ENCODE measurements around the gene TSKU. TPM values are rescaled to one million over a fixed set of nuclear protein-coding genes. Genes with fewer than 3 reads are reported as not detected.
A peak's percentile ranks its signal among the peaks of the same experiment; 100 is the strongest.

The TSKU gene
- total and polyA plus RNA-seq, 9 of the 15 experiments (the other 6 are each of a cell fraction or from before 2014, with no cell fraction given): 0.60 to 11.9 (median 8.4) TPM

DNA sequence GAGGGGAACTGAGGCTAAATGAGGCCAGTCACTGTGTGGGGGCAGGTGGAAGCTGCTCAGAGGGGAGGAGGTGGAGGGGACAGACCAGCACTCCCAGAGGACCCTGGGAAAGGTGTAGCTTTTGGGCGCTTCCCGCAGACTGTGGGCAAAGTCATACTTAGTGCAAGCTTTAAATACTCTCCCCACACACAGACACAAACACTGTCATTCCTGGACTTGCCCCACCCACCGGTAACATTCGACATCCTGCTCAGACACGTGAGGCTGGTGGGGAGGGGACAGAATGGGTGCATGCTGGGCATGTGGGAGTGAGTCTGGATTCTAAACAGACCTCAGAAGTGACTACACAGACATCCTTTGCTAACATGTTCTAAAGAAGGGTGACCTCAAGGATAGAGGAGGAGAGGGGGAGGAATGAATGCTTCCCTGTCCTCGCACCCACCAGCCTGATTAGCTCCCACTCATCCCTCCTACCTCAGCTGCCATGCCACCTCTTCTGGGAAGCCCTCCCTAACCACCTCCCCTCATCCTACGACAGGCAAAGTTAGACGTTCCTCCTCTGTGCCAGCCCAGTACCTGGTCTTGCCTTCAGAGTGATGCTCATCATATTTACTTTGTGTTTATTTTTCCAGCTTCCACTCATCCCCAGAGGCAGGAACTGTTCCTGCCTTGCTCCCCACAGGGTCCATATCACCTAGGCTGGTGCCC, 22.2 kb downstream of the TSKU start (continued):
- TF ChIP-seq, protein P1, sequence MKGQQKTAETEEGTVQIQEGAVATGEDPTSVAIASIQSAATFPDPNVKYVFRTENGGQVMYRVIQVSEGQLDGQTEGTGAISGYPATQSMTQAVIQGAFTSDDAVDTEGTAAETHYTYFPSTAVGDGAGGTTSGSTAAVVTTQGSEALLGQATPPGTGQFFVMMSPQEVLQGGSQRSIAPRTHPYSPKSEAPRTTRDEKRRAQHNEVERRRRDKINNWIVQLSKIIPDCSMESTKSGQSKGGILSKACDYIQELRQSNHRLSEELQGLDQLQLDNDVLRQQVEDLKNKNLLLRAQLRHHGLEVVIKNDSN (CRISPR knock-in tag; IDR thresholded peaks at IDR 0.05): peak; percentile 64
- 0 out of 2 replicates have a peak, but pooled peaks have one; percentile 32 for TF ChIP-seq SMAD4 (CRISPR knock-in tag; conservative IDR thresholded peaks at IDR 0.05)

DNA sequence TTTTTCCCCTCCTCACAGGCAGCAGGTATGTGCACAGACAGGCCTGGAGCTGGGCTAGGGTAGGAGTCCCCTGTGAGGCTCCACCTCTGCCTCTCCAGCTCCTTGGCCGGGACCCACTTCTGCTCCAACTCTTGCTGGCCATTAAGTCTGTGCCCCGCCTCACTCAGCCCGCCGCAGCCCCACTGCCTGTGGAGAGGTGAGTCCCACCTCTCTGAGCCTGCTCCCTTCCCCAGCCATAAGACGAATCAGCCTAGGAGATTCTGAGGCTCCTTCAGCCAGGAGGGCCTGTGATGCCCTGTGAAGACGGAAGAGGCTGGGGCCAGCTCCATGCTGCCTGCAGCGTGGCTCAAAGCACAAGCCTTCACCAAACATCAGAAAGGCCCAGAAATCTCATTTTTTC, 23.0 kb downstream of the TSKU start:
- H3K27me3 ChIP-seq (ENCODE audit: control insufficient read depth in 2 of 2, insufficient read depth in 2 of 2, low read length in 2 of 2): no peaks in the 10 kb centered on the region
- H3K4me3 ChIP-seq: no peak overlapping the region
- in situ Hi-C loops (cut with MboI): no loop called here
- no peaks in the 10 kb centered on the region for H3K9me3 ChIP-seq (replicated peaks; ENCODE audit: control insufficient read depth, insufficient read depth, low read depth, low read length)
- H3K4me2 ChIP-seq (ENCODE audit: insufficient read depth, low read length): no peak overlapping the region
- no TSS peak for BruUV-seq (replicated peaks)
- H3K9me1 ChIP-seq (ENCODE audit: control insufficient read depth, insufficient read depth, low read length): no peaks in the 10 kb centered on the region
- DNase-seq (ENCODE audit: extremely low read depth in 1 of 4, low spot score in 3 of 4) (no peak), FAIRE-seq (no peak), ATAC-seq (no peak)
- no peak overlapping the region for H3K27ac ChIP-seq (ENCODE audit: extremely low read depth, low read depth, low read length)
- H2AFZ ChIP-seq (ENCODE audit: low read depth, low read length): 0 out of 2 replicates have a peak overlapping the region, but pooled peaks have one; percentile 22
- H3K4me1 ChIP-seq (replicated peaks in 1 of 2; ENCODE audit: control insufficient read depth in 2 of 2, insufficient read depth in 2 of 2, low read length in 2 of 2): peaks cover 10 to 20% of the 10 kb centered on the region in 2 experiments; a peak in 4 of 5 replicates
- WGBS (ENCODE audit: insufficient coverage, low coverage, missing lambda C conversion rate): 60% methylated on average over 3 of the region's 7 CpGs
- POLR2A ChIA-PET: no interaction called here
- intact Hi-C loops (cut with micrococcal nuclease): loop anchor here (2.0 to 5.0 kb wide), 3 partner anchors 71 to 241 kb away; no protein-coding TSS in a partner anchor
- CTCF ChIA-PET (ENCODE audit: low intra/inter-chr PET ratio): interaction anchor here (0.6 to 5.9 kb wide), 3 partner anchors 74 to 112 kb away, joined by 3 to 54 read pairs (median 3); no protein-coding TSS in a partner anchor
- no peaks in the 10 kb centered on the region for H4K20me1 ChIP-seq (replicated peaks; ENCODE audit: control insufficient read depth, insufficient read depth, low read length)
- H3K36me3 ChIP-seq (ENCODE audit: control insufficient read depth, insufficient read depth, low read length): no peaks in the 10 kb centered on the region
- H3K9ac ChIP-seq (ENCODE audit: insufficient read depth in 1 of 2, low read depth in 2 of 2, low read length in 2 of 2): peak overlapping the region in 1 of 2 experiments; percentile 61; a peak in 1 of 4 replicates
- H3K79me2 ChIP-seq (ENCODE audit: control insufficient read depth, insufficient read depth, low read length): no peaks in the 10 kb centered on the region
- no peak for TF ChIP-seq BCL6 (CRISPR knock-in tag; IDR thresholded peaks at IDR 0.05)
- TF ChIP-seq ZNF232 (CRISPR knock-in tag; IDR thresholded peaks at IDR 0.05): no peak
- no peak for TF ChIP-seq KLF16 (IDR thresholded peaks at IDR 0.05)
- TF ChIP-seq HMG20A (CRISPR knock-in tag; conservative IDR thresholded peaks at IDR 0.05): no peak
- no peak for TF ChIP-seq ZNF408 (CRISPR knock-in tag; IDR thresholded peaks at IDR 0.05; ENCODE audit: low read depth)
- TF ChIP-seq HLTF (IDR thresholded peaks at IDR 0.05): no peak
- TF ChIP-seq SREBF1 (IDR thresholded peaks at IDR 0.05; ENCODE audit: borderline replicate concordance, low read depth, low read length): no peak
- TF ChIP-seq, protein P2, sequence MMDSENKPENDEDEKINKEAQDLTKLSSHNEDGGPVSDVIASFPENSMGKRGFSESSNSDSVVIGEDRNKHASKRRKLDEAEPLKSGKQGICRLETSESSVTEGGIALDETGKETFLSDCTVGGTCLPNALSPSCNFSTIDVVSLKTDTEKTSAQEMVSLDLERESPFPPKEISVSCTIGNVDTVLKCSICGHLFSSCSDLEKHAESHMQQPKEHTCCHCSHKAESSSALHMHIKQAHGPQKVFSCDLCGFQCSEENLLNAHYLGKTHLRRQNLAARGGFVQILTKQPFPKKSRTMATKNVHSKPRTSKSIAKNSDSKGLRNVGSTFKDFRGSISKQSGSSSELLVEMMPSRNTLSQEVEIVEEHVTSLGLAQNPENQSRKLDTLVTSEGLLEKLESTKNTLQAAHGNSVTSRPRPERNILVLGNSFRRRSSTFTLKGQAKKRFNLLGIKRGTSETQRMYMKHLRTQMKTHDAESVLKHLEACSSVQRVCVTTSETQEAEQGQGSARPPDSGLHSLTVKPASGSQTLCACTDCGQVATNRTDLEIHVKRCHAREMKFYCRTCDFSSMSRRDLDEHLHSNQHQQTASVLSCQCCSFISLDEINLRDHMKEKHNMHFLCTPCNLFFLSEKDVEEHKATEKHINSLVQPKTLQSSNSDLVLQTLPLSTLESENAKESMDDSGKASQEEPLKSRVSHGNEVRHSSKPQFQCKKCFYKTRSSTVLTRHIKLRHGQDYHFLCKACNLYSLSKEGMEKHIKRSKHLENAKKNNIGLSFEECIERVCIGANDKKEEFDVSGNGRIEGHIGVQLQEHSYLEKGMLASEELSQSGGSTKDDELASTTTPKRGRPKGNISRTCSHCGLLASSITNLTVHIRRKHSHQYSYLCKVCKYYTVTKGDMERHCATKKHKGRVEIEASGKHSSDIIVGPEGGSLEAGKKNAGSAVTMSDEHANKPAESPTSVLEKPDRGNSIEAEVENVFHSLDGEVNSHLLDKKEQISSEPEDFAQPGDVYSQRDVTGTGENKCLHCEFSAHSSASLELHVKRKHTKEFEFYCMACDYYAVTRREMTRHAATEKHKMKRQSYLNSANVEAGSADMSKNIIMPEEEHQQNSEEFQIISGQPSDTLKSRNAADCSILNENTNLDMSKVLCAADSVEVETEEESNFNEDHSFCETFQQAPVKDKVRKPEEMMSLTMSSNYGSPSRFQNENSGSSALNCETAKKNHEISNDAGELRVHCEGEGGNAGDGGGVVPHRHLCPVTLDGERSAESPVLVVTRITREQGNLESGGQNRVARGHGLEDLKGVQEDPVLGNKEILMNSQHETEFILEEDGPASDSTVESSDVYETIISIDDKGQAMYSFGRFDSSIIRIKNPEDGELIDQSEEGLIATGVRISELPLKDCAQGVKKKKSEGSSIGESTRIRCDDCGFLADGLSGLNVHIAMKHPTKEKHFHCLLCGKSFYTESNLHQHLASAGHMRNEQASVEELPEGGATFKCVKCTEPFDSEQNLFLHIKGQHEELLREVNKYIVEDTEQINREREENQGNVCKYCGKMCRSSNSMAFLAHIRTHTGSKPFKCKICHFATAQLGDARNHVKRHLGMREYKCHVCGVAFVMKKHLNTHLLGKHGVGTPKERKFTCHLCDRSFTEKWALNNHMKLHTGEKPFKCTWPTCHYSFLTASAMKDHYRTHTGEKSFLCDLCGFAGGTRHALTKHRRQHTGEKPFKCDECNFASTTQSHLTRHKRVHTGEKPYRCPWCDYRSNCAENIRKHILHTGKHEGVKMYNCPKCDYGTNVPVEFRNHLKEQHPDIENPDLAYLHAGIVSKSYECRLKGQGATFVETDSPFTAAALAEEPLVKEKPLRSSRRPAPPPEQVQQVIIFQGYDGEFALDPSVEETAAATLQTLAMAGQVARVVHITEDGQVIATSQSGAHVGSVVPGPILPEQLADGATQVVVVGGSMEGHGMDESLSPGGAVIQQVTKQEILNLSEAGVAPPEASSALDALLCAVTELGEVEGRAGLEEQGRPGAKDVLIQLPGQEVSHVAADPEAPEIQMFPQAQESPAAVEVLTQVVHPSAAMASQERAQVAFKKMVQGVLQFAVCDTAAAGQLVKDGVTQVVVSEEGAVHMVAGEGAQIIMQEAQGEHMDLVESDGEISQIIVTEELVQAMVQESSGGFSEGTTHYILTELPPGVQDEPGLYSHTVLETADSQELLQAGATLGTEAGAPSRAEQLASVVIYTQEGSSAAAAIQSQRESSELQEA (IDR thresholded peaks at IDR 0.05; ENCODE audit: low read depth): no peak
- no peak for TF ChIP-seq MAFG (tag; conservative IDR thresholded peaks at IDR 0.05)
- no peak for TF ChIP-seq STAT5A (IDR thresholded peaks at IDR 0.05; ENCODE audit: borderline replicate concordance, low read length)

All from K562 (cell line).